Measurements from ENCODE around the gene KCNQ1.

KCNQ1 gene

DNA sequence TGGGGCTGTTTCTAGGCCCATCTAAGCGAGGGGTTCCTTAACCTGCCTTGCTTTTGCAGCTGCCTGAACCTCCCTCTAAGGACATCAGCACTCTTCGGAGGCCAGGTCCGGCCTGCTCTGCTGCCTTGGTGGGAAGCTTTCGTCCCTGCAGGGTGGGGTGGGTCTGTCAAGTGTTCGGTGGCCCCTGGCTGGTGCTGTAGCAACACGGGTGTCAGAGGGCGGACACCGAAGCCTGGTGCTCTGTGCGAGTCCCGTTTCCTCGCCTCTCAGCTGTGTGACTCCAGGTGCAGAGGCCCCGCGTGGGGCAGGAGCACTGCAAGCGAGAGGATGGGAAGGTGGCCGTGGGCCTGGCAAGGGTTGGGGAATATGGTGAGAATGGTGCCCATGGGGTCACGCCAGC, 376.2 kb downstream of the KCNQ1 start:
- H3K4me3 ChIP-seq (ENCODE audit: low read depth, low read length) = no peak overlapping the region
- no peak for TF ChIP-seq CTCF (IDR thresholded peaks at IDR 0.05; ENCODE audit: borderline replicate concordance, insufficient read depth, low read depth, low read length)

DNA sequence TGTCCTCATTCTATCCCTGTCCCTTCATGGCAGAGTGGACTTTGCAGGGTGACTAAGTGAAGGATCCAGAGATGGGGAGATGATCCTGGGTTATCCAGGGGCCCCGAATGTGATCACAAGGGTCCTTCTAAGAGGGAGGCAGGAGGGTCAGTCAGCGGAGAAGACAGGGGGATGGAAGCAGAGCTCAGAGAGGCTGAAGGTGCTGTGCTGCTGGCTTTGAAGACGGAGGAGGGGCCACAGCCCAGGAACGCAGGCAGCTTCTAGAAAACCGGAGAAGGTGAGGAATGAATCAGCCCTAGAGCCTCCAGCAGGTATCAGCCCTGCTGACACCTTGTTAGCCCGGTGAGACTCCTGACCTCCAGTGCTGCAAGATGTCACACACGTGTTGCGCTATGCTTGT, 377.1 kb downstream of the KCNQ1 start:
- no peak overlapping the region for H3K4me3 ChIP-seq (ENCODE audit: low read depth, low read length)
- TF ChIP-seq CTCF (IDR thresholded peaks at IDR 0.05; ENCODE audit: borderline replicate concordance, insufficient read depth, low read depth, low read length) = no peak

- no peak overlapping the region for H3K4me3 ChIP-seq (ENCODE audit: low read depth, low read length)
- no peak for TF ChIP-seq CTCF (IDR thresholded peaks at IDR 0.05; ENCODE audit: borderline replicate concordance, insufficient read depth, low read depth, low read length)
Observed at GRCh38 chr11:2824851-2825250, 380.0 kb downstream of the KCNQ1 start.

DNA sequence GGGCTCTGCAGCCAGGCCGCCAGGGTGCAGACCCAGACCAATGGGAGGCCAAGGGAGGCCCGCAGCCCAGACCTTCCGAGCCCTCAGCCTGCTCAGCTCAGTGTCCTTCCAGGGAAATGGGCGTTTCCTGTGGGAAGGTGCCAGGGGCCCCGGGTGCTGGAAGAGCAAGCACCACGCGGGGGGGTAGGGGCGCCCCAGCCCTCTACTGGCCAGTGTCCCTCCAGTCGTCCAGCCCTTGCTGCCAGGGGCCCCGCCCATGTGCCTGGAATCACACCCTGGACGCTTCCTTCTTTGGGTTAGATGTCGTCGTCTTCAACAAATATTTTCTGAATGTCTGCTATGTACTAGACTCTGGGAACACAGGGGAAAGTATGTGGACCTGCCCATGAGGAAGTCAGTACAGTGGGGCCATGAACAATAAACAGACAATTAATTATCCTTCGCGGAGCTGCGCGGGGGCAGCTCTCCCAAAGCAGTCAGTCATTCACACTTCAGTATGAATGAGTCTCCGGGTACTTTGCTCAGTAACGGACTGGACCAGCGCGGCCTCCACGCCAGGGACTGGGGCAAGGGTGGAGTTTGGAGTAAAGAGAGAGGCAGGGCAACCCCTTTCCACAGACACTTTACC, 380.6 kb downstream of the KCNQ1 start:
- TF ChIP-seq CTCF (IDR thresholded peaks at IDR 0.05; ENCODE audit: borderline replicate concordance, insufficient read depth, low read depth, low read length) = no peak
- H3K4me3 ChIP-seq (ENCODE audit: low read depth, low read length) = no peak overlapping the region

DNA sequence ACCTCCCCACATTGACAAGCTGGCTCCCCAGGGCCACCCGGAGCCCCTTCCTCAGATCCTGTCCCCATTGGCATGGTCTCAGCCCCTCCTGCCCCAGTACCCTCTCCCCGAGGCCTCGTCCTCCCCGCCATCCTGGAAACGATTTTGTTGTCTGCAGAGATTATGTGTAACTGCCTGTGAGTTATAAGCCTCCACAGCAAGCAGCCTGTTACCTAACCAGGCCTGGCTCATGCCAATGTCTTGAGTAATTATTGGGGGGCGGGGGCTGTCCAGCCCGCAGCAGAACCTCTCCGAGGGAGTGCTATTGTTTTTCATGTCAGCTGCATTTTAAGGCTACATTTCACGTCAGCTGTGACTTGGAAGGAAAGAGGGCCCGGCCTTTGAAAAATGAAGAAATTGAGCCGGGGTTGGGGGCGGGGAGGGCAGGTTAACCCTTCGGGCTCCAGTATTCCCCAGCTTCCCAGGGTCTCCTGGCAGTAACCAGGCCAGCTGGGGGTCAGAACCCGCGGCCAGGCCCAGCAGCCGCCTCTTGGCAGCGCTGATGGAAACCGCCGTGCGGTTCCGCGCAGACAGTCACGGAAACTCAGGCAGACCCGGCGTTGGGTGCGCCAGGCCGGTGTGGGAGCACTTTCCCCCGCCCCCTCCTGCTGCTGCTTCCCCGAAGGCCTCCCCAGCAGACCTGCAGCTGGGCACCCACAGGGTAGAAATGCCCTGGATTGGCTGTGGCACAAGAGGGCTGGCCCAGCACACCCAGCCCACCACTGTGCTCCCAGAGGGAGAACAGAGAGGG, 381.3 kb downstream of the KCNQ1 start:
- no peak overlapping the region for H3K4me3 ChIP-seq (ENCODE audit: low read depth, low read length)

DNA sequence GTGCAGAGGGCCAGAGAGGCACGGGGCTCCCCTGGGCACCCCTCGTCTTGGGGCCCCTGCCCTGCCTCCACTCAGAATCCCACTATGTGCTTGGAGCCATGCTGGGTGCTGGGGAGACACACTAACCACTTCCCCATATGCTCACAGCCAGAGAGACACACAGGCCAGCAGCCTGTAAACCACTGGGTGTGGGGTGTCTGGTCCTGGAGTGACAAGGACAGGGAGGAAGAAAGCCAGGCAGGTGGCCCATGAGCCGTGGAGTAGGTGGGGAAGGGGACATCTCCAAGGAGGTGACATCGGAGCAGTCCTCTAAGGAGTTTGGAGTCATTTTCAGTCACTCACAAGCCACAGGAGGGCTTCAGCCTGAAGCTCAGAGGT, 381.9 kb downstream of the KCNQ1 start:
- TF ChIP-seq CTCF (IDR thresholded peaks at IDR 0.05; ENCODE audit: borderline replicate concordance, insufficient read depth, low read depth, low read length) = no peak
- H3K4me3 ChIP-seq (ENCODE audit: low read depth, low read length) = no peak overlapping the region

More for the DNA sequence above, 381.3 kb downstream of the KCNQ1 start:
- no peak for TF ChIP-seq CTCF (IDR thresholded peaks at IDR 0.05; ENCODE audit: borderline replicate concordance, insufficient read depth, low read depth, low read length)

GRCh38 chr11:2827256-2827655, 382.4 kb downstream of the KCNQ1 start:
- TF ChIP-seq CTCF (IDR thresholded peaks at IDR 0.05; ENCODE audit: borderline replicate concordance, insufficient read depth, low read depth, low read length) = no peak
- no peak overlapping the region for H3K4me3 ChIP-seq (ENCODE audit: low read depth, low read length)

All from GM12875 (cell line).